Stimulated activated CD8-positive, alpha-beta memory T cell treated with anti-CD3 and anti-CD28 coated beads, Interleukin-7, amount 100 ng/mL, for 24 hours (primary cell): ENCODE results near the gene WRAP53.

ENCODE experiments used
- DNase-seq: peaks from one replicate; pipeline ENCODE4 v3.0.0-alpha.2; 2020; ENCODE audit warnings: low read depth

Gene WRAP53

GRCh38 chr17:7684851-7685532, 3.3 kb upstream of the WRAP53 start:
- DNase-seq, result no peak

- peak; percentile 68 for DNase-seq
Observed at GRCh38 chr17:7685533-7686221, 2.6 kb upstream of the WRAP53 start.

GRCh38 chr17:7686222-7687071, 1.8 kb upstream of the WRAP53 start:
- peak; percentile 53 for DNase-seq

GRCh38 chr17:7687072-7687907, 987 bp upstream of the WRAP53 start, which contains the start of gene TP53:
Gene TP53, minus strand, starts transcription at chr17:7687490. Its CDS starts 10,896 bp downstream, at chr17:7676594.
- peak; percentile 68 for DNase-seq

- DNase-seq, result no peak
Observed at GRCh38 chr17:7688808-7689316, 585 bp downstream of the WRAP53 start.

GRCh38 chr17:7695586-7695985, 7.3 kb downstream of the WRAP53 start:
- no peak for DNase-seq

- DNase-seq, result no peak
Observed at GRCh38 chr17:7697828-7698588, 9.7 kb downstream of the WRAP53 start.

GRCh38 chr17:7700510-7700909, 12.2 kb downstream of the WRAP53 start:
- DNase-seq, result no peak

GRCh38 chr17:7701681-7702080, 13.4 kb downstream of the WRAP53 start:
- DNase-seq, result no peak

- DNase-seq, result no peak
Observed at GRCh38 chr17:7702776-7703175, 14.5 kb downstream of the WRAP53 start.

- DNase-seq, result no peak
Observed at GRCh38 chr17:7703584-7704479, 15.6 kb downstream of the WRAP53 start.

- DNase-seq, result no peak
Observed at GRCh38 chr17:7704601-7705268, 16.5 kb downstream of the WRAP53 start, which contains the start of gene EFNB3. Gene EFNB3, plus strand, starts transcription at chr17:7705202. Its CDS starts 397 bp downstream, at chr17:7705599.

- no peak for DNase-seq
Observed at GRCh38 chr17:7705269-7706255, 17.3 kb downstream of the WRAP53 start.

- no peak for DNase-seq
Observed at GRCh38 chr17:7706631-7707354, 18.5 kb downstream of the WRAP53 start.

- no peak for DNase-seq
Observed at GRCh38 chr17:7707446-7707845, 19.2 kb downstream of the WRAP53 start.

GRCh38 chr17:7707858-7708750, 19.8 kb downstream of the WRAP53 start:
- no peak for DNase-seq
